Measurements from ENCODE around the gene CAAP1. TPM values are rescaled to one million over a fixed set of nuclear protein-coding genes. Genes with fewer than 3 reads are reported as not detected.
"Not testable (repeated sequence)": the region's sequence is repeated elsewhere in the genome, so short reads cannot be mapped to it uniquely, and the experiment has no call there.

CAAP1 gene
- polyA plus RNA-seq, 1 donor: 16.6 TPM

DNA sequence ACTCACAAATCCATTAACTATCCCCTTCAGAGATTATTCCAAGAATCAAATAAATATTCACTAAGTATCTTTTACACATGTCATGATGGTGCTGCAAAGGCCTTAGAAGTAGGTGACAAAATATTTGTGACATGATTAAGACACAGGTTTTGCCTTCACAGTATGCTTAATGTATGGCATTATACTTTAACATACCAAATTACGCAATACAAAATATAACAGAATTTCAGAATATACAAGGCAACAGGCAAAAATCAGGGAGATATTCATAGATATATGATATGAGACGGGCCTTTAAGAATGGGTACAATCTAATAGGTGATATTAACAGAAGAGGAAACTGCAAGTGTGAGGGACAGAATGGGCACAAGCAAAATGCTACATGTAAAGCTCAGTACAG lies 41.6 kb downstream of the CAAP1 start:
- DNase-seq (ENCODE audit: low read depth): no peak

DNA sequence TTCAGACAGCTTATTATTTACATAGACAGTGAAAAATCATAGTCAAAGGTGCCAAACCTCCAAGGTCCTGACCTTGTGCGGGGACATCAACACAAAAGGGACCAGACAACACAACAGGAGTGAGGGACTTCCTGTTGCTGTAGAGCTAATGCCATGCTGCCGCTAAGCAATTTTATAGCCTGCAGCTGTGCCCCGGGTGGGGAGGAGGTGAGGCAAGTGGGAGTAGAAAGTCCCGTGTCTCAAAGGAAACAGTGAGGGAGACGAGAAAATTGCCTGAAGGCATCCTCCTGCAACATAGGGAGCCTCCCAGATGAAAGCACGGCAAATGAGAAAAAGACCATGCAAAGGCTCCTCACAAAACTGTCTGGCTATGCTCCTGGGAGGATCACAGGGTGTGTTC lies 58.8 kb downstream of the CAAP1 start:
- DNase-seq (ENCODE audit: low read depth): no peak

DNA sequence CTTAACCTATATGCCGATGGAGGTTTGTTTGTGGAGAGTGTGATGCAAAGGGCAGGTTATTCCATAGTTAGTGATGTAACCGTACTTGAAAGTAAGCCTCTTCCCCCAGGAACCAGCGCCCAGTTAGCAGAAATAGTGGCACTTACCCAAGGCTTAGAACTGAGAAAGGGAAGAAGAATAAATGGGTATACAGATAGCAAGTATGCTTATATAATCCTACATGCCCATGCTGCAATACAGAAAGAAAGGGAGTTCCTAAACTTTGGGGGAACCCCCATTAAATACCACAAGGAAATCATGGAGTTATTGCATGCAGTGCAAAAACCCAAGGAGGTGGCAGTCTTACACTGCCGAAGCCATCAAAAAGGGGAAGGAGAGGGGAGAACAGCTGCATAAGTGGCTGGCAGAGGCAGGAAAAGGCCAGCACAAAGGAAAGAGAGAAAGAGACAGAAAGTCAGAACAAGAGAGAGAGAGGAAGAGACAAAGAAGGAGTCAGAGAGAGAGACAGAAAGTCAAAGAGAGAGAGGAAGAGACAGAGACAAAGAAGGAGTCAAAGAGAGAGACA lies 64.1 kb downstream of the CAAP1 start:
- not testable (repeated sequence) for DNase-seq (ENCODE audit: low read depth)

- no peak for DNase-seq (ENCODE audit: low read depth)
Observed at GRCh38 chr9:26814799-26815198, 77.8 kb downstream of the CAAP1 start.

GRCh38 chr9:26813247-26813646 lies 79.4 kb downstream of the CAAP1 start:
- DNase-seq (ENCODE audit: low read depth): no peak

GRCh38 chr9:26812217-26812616 lies 80.4 kb downstream of the CAAP1 start:
- no peak for DNase-seq (ENCODE audit: low read depth)

GRCh38 chr9:26811106-26811505 lies 81.5 kb downstream of the CAAP1 start:
- DNase-seq (ENCODE audit: low read depth): no peak

DNA sequence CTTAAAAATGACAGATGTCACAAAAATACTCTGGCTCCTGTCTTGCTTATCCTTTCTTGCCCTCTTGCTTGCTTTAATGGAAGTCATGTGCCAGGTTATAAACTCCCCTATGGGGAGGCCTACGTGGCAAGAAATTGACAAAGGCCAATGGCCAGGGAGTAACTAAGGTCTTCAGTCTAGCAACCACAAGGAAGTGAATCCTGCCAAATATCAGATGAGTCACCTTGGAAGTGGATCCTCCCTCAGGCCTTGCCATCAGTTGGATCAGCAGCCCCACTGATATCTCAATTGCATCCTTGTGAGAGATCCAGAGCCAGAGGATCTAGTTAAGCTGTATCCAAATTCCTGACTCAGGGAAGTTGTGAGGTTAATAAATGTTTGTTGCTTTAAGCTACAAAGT lies 82.8 kb downstream of the CAAP1 start:
- no peak for DNase-seq (ENCODE audit: low read depth)

DNA sequence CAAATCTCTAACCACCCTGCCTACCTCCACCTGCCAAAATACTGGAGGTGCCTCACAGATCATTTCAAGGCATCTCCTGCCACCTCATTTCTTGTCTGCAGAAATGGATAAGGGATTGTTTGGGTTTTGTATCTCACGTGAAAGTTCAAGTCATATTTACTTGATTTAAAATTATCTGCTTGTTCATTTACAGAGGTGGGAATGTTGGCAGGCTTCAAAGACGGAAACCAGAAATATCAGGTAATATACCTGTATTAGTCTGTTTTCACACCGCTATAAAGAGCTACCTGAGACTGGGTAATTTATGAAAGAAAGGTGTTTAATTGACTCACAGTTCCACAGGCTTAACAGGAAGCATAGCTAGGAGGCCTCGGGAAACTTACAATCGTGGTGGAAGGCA lies 85.4 kb downstream of the CAAP1 start:
- no peak for DNase-seq (ENCODE audit: low read depth)

- no peak for DNase-seq (ENCODE audit: low read depth)
Observed at GRCh38 chr9:26802921-26803320, 89.7 kb downstream of the CAAP1 start.

DNA sequence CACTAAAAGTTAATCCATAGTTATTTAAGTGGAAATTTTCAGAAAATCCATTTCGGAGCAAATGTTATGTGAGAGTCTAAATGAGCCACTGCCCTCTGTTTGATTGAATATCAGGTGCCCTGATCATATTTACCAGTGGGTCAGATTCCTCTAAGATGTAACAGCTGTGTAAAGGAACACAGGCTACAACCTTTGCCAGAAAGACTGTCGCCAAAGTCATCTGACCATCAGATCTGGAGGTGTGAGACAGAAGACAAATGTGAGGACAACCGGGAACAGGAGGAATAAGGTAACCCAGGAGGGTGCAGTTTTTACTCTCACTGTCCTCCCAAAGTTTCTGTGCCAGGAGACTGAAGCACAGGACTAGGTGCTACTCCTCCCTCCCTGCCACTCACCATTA lies 90.8 kb downstream of the CAAP1 start:
- no peak for DNase-seq (ENCODE audit: low read depth)

DNA sequence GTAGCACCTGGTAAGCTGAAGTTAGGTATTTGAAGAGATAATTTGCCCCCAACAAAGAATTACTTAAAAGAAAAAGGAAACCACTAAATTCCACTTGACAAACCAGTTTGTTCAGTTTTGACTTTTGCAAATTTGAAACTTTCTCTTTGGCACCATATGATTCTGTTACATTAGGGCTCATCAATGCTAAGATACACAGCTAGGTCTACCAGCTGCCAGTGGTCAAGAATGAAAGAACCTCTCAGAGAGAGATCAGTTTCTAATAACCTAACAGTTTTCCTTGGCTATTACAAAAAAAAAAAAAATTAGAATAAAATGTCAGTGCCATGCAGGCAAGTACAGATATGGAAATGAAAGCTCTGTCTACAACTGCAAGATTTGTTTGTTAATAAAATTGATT lies 92.3 kb downstream of the CAAP1 start:
- no peak for DNase-seq (ENCODE audit: low read depth)

GRCh38 chr9:26791274-26791673 lies 101.3 kb downstream of the CAAP1 start:
- no peak for DNase-seq (ENCODE audit: low read depth)

Other genes starting within 250 kb of the CAAP1 start
- 30.9 TPM for gene PLAA, start 54.4 kb upstream of the CAAP1 start, polyA plus RNA-seq (ENCODE audit: insufficient read length)
- gene IFT74, start 63.6 kb upstream of the CAAP1 start, polyA plus RNA-seq (ENCODE audit: insufficient read length): 12.2 TPM
- gene LRRC19, start 112.9 kb upstream of the CAAP1 start, polyA plus RNA-seq (ENCODE audit: insufficient read length): 0.11 TPM
- 14.0 TPM for gene TEK, start 216.4 kb upstream of the CAAP1 start, polyA plus RNA-seq (ENCODE audit: insufficient read length)